NCI-H1092 treated with DMSO at 0.1 percent for 48 hours (cell line): ENCODE measurements around the gene KCNS3.

ENCODE experiments used
- DNase-seq: peaks from one replicate; lab custom pipeline; 2025; lab: John Stamatoyannopoulos, UW

The KCNS3 gene

GRCh38 chr2:17878281-17879136 is at the start of gene KCNS3:
TSS of gene KCNS3 (plus strand) at chr2:17878667. CDS start at chr2:17931009, 52,342 bp downstream.
- no peak for DNase-seq

- DNase-seq: peak; percentile 63
These were observed 48.1 kb upstream of the KCNS3 start for GRCh38 chr2:17830053-17831034.

- no peak for DNase-seq
These were observed 43.0 kb upstream of the KCNS3 start for GRCh38 chr2:17835516-17835915.

GRCh38 chr2:17839959-17840358 is 38.5 kb upstream of the KCNS3 start:
- no peak for DNase-seq

- no peak for DNase-seq
These were observed 35.0 kb upstream of the KCNS3 start for GRCh38 chr2:17843457-17843856.

GRCh38 chr2:17845806-17846205 is 32.7 kb upstream of the KCNS3 start:
- no peak for DNase-seq

- no peak for DNase-seq
These were observed 31.8 kb upstream of the KCNS3 start for GRCh38 chr2:17846676-17847075.

- DNase-seq: no peak
These were observed 31.2 kb upstream of the KCNS3 start for GRCh38 chr2:17847236-17847635.

- DNase-seq: no peak
These were observed 29.2 kb upstream of the KCNS3 start for GRCh38 chr2:17849275-17849674.

GRCh38 chr2:17850151-17850550 is 28.3 kb upstream of the KCNS3 start:
- DNase-seq: no peak

GRCh38 chr2:17851731-17852585 is 26.5 kb upstream of the KCNS3 start:
- DNase-seq: peak; percentile 2

GRCh38 chr2:17853799-17854198 is 24.7 kb upstream of the KCNS3 start:
- no peak for DNase-seq

- DNase-seq: no peak
These were observed 21.4 kb upstream of the KCNS3 start for GRCh38 chr2:17857021-17857420.

GRCh38 chr2:17858064-17858463 is 20.4 kb upstream of the KCNS3 start:
- no peak for DNase-seq

- no peak for DNase-seq
These were observed 14.9 kb upstream of the KCNS3 start for GRCh38 chr2:17863539-17863938.

GRCh38 chr2:17864676-17865075 is 13.8 kb upstream of the KCNS3 start:
- DNase-seq: no peak

GRCh38 chr2:17867133-17867532 is 11.3 kb upstream of the KCNS3 start:
- no peak for DNase-seq

GRCh38 chr2:17869128-17869527 is 9.3 kb upstream of the KCNS3 start:
- DNase-seq: no peak

- DNase-seq: no peak
These were observed 6.8 kb upstream of the KCNS3 start for GRCh38 chr2:17871639-17872038.

GRCh38 chr2:17873021-17873420 is 5.4 kb upstream of the KCNS3 start:
- no peak for DNase-seq

- no peak for DNase-seq
These were observed 1.9 kb upstream of the KCNS3 start for GRCh38 chr2:17876590-17876989.

GRCh38 chr2:17877811-17878280 is 621 bp upstream of the KCNS3 start:
- no peak for DNase-seq
